Measurements from ENCODE around the gene STIM2.

DNA sequence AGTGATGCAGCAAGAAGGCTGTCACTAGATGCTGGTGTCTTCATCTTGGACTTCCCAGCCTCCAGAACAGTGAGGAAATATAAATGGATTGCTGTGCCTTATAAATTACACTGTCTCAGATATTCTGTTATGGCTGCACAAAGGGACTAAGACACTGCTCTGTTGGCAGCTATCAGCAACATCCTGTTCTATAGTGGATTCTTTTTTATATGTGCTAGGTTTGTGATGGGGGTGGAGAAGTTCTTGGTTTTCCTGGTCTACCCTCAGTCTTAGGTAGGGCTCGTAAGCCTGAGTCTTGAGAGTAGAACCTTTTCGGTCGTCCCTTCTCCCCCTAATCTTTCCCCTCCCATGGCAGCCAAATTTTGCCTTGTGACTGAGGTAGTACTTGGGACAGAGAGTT, 17.3 kb downstream of the STIM2 start:
- TF ChIP-seq, protein P1, sequence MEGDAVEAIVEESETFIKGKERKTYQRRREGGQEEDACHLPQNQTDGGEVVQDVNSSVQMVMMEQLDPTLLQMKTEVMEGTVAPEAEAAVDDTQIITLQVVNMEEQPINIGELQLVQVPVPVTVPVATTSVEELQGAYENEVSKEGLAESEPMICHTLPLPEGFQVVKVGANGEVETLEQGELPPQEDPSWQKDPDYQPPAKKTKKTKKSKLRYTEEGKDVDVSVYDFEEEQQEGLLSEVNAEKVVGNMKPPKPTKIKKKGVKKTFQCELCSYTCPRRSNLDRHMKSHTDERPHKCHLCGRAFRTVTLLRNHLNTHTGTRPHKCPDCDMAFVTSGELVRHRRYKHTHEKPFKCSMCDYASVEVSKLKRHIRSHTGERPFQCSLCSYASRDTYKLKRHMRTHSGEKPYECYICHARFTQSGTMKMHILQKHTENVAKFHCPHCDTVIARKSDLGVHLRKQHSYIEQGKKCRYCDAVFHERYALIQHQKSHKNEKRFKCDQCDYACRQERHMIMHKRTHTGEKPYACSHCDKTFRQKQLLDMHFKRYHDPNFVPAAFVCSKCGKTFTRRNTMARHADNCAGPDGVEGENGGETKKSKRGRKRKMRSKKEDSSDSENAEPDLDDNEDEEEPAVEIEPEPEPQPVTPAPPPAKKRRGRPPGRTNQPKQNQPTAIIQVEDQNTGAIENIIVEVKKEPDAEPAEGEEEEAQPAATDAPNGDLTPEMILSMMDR (conservative IDR thresholded peaks at IDR 0.05) = no peak
- no peak for TF ChIP-seq ZFX (IDR thresholded peaks at IDR 0.05)

All from C4-2B (cell line).